Activated CD8-positive, alpha-beta memory T cell treated with anti-CD3 and anti-CD28 coated beads, Interleukin-2, amount 50 U/mL, for 24 hours (primary cell): ENCODE results near the gene ACSS1.
A peak's percentile ranks its signal among the peaks of the same experiment; 100 is the strongest.
"Not testable (repeated sequence)": the region's sequence is repeated elsewhere in the genome, so short reads cannot be mapped to it uniquely, and the experiment has no call there.

Experiments used
- DNase-seq: peaks from one replicate; pipeline ENCODE4 v3.0.0-alpha.2; 2020; ENCODE audit errors: extremely low read depth

The ACSS1 gene

DNA sequence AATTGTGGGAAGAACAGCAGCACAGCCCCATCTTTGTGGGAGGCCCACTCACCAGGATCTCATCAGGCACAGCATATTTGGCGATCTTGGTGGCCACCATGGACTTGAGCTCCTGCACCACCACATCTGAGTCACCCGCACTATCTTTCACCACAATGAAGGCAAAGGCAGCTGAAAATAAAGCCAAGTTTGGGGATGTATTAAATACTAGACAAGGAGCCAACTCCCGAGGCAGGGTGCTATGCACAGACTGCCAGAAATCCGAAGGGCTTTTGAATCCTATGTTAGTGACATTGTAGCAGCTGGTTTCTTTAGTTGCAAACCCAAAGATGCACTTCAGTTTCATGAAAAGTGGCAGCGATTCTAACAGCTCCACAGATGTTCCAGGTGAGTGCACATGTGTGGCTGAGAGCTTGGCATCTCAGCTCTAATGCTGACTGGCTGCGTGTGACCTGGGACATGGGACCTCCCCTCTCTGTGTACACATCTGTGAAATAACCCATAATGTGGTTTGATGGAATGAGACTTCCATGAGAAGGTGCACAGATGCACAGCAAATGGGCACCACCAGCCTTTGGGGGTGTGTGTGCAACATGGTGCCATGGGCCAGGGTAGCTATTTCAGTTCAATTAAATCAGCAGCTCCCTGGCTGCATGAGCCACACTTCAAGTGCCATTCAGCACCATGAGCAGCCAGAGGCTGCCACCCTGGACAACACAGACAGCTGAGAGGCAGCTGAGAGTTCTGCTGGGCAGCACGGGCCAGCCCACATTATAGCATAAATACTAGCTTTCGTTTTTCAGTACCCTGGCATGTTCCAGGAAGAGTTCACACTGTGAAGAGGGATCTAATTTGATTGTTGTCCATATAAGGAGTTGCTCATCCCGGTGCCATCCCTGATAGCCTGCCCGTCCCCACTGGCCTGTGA is 48.5 kb downstream of the ACSS1 start:
- DNase-seq: no peak

GRCh38 chr20:25008388-25009217 is 49.3 kb downstream of the ACSS1 start:
- DNase-seq: no peak

DNA sequence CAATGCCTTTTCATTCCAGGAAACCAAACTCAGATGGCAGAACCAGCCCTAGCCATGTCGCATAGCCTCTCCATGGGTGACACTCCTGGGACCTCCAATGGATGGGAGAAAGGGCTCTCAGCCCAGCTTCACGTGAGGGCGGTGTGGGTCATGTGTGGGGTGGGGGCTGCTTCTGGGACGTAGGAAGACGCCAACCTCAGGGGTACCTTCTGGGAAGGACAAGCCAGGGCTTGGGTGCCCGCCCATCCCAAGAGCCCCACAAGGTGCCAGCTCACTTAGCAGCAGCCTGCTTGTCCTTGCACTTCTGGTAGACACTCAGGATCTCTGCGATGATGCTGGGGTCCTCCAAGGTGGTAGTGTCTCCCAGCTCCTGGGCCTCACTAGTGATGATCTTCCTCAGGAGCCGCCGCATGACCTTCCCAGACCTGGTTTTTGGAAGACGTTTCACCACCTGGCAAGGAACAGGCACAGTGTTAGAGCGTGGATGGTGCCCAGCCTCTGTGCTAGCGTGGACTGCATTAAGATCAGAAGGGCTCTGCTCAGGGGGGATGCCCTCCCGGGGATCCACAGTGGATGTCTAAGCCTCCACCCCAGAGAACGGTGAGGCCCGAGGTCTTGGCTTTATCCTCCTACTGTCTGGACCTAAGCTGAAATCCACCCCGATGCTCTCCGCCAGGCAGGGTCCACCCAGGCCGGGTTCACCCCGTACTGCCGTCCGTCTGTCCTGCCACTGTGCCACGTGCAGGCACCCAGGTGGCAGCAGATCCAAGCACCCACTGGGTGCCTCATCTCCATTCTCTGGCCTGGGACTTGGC is 50.2 kb downstream of the ACSS1 start:
- no peak for DNase-seq

DNA sequence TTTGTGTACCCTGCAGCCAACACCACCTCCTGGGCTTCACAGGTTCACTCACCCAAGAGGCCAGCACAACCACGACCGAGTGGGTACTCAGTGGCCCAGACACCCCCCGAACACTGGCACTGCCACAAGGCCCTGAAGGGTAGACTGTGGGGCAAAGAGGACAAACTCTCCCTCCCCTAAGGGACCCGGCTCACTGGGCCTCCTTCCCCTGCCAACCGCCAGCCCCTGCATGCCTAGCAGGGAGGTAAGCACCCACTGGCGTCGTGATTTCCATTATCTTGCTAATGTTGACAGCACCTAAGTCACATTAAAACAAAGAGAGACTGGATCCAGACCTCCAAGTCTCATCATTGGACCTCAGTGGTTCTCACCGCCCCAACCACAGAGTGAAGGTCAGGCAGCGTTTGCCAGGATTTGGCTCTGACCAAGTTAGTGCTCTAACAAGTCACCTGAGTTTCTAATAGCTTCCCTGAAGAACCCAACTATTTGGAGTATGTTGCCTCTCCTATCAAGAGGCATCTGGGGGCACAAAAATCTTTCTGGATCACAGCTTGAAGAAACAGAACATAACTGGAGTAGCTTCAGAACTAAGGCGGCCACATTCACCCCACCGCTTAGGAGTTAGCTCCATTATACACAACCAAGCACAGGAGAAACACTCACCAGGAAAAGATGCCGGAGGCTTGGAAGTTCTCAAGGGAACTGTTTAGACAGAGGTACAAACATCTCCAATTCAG is 51.3 kb downstream of the ACSS1 start:
- DNase-seq: no peak

GRCh38 chr20:25005661-25006060 is 52.3 kb downstream of the ACSS1 start:
- no peak for DNase-seq

- no peak for DNase-seq
These were observed 52.7 kb downstream of the ACSS1 start for GRCh38 chr20:25005220-25005619.

GRCh38 chr20:25003002-25003401 is 54.9 kb downstream of the ACSS1 start:
- no peak for DNase-seq

DNA sequence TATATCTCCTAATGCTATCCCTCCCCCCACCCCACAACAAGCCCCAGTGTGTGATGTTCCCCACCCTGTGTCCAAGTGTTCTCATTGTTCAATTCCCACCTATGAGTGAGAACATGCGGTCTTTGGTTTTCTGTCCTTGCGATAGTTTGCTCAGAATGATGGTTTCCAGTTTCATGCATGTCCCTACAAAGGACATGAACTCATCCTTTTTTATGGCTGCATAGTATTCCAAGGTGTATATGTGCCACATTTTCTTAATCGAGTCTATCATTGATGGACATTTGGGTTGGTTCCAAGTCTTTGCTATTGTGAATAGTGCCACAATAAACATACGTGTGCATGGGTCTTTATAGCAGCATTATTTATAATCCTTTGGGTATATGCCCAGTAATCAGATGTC is 56.6 kb downstream of the ACSS1 start:
- not testable (repeated sequence) for DNase-seq

- DNase-seq: no peak
These were observed 57.6 kb downstream of the ACSS1 start for GRCh38 chr20:25000268-25000801.

DNA sequence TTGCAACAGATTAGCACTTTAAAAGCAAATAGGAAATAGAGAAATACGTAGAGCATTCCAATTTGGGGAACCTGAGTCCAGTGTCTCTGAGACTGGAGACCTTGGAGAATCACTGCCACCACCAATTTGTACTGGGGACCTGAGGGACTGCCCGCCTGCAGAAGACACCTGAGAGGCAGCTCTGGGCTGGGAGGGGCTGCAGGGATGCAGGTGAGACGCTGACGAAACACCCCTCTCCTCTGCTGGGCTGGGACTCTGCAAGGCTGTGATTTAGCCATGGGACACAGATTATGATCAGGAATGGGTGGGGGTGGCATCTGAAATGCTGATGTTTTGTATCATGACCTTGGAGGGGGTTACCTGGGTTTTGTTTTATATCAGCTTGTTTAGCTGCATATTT is 58.4 kb downstream of the ACSS1 start:
- DNase-seq: no peak

GRCh38 chr20:24998631-24999445 is 59.1 kb downstream of the ACSS1 start:
- DNase-seq: no peak

DNA sequence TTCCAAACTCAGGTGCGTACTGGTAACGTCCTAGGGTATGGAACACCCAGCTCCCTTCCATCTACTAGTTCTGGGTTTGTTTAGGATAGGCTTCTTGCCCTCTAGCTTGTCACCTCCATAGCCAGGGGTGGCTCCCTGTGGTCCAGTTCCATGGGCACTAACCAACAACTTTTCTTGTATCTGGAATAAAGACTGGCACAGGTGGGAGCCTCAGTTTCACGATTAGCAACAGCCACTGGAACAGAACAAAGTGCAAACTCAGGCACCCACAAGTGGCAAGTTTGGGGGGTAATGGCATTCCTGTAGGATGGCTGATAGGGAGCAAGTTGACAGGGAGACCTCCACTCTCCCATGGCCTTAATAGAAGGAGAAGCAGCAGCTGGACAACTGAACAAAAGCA is 59.8 kb downstream of the ACSS1 start:
- no peak for DNase-seq

DNA sequence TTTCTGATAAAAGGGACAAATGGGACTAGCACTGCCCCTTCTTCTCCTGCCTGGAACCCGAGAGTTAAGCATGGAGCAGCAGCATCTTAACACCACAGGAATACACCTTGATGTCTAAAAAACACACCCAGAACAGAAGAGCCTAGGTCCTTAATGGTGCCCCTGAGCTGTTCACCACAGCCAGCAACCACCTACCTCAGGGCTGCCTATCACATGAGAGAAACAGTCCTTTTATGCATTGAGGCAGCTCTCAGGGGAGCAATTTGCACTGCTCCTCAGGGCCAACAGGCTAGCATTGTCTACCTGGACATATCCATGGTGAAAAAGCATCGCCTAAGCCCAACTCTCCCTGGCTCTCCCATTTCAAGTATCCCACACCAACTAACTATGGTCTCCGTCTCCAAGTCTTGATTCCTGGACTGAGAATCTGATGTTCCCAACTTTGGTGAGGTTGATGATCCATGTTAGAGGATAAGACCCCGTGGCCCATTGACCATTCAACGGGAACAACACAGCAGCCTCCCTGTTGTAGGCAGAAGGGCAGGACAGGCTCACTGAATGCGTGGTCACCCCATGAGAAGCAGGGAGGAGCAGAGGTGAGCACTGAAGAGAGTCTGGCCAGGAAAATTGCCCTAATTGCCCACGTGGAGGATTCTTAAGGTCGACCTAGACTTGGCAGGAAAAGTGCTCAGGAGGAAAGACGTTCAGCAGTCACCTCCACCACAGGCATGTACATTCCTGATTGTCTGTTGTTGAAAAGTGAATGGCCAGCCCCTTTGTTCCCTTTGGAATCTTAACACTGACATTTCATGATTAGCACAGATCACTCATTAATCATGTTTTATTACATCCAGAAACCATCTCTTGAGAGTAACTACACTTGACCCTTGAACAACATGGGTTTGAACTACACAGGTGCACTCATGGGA is 61.2 kb downstream of the ACSS1 start:
- DNase-seq: no peak

DNA sequence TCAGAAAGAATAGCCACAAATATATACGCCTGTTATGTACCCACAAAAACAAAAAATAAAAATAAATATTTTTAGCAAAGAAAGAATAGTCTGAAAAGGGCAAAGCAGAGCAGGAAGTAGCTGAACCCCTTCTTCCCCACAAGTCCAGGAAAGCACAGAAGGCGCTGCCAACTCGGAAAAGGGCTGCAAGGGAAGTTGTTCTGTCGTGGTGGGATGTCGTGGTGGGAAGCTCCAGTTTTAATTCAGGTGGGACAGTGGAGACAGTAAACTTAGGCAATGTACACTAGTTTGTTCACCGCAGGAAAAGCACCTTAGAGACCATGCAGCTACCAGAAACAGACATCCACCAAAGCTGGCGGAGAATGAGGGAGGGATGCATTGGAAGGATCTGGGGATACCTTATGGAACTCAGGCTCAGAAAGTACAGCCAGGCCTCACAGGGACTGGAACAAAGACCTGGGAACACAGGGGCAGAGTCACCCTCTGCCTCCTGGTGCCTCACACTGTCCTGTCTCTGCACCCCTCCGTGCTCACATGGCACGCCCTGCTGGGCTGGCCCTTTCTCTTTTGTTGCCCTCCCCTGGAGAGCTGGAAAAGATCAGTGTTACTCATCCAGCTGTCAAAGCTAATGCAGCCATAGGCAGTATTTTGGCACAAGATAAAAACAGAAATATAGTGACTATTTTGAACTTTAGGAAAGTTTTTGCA is 62.0 kb downstream of the ACSS1 start:
- no peak for DNase-seq

DNA sequence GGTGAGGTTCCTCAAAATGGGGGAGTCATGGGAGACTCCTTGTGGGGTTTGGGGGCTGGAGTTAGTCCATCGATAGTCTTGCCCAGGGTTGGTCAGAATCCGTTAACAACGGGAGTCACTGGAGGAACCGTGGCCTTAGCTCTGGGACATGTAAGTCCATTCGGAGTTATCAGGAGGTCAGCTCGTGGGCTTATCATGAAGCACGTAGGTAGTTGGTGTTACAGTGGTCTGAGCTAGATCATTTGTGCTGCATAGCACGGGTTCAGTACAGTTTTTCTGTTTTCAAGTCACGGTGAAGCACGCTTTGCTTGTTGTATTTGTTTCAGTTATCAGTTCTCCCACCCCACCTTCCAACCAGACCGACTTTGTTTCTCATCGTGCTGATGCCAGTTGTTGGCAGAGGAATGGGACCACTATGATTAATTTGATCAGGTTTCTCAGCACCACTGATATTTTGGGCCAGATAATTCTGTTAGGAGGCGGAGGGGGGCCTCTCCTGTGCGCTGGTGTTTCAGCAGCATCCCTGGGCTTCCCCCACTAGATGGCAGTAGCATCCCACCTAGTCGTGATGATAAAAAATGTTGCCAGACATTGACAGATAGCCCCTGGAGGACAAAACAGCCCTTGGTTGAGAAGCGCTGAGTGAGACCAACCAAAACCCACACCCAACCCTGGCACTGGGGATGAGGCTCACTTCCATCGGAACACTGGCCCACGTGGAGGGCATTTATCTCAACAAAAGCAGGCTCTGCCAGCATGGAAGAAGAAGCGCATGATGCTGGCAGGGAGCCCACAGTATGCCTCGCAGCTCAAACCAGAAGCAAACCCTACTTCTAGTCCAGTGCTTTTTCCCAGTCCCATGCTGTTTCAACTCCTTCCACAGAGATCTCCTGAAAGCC is 63.2 kb downstream of the ACSS1 start:
- DNase-seq: peak; percentile 72

DNA sequence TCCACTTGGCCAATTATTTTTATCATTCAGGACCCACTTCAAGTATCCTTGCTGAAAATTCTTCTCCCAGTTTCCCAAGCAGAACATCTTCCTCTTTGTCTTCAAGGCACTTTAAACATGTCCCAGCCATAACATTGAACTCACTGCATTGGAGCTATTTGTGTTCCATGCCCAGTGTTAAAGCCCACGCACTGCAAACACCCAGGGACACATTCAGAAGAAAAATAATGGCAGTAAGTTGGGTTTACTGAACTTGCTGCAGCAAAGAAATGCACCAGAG is 63.8 kb downstream of the ACSS1 start:
- no peak for DNase-seq

- no peak for DNase-seq
These were observed 64.4 kb downstream of the ACSS1 start for GRCh38 chr20:24993337-24994185.
